Measurements from ENCODE around the gene RPL36.

The RPL36 gene

GRCh38 chr19:5690125-5690954, at the start of gene RPL36:
Gene RPL36 (plus strand): TSS chr19:5690295. CDS start chr19:5690508, 213 bp downstream.
- FAIRE-seq: peak; percentile 53

DNA sequence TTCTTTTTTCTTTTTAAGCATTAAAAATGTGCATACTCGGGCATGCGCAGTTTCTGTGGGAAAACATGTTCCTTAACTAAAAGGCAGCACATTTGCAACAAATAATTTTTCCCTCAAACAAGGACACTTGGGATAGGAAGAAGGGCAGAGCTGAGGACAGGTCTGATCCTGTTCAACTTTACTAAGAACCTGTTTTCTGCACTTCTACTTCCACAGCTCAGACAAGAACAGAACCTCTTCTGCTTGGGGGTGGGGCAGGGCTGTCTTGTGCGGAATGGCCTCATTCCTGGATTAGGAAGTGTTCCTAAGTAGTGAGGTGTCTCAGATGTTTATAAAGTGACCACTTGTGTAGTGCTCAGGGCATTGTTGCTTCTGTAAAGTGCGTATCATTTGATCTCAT, 48.9 kb upstream of the RPL36 start:
- no peak for FAIRE-seq

DNA sequence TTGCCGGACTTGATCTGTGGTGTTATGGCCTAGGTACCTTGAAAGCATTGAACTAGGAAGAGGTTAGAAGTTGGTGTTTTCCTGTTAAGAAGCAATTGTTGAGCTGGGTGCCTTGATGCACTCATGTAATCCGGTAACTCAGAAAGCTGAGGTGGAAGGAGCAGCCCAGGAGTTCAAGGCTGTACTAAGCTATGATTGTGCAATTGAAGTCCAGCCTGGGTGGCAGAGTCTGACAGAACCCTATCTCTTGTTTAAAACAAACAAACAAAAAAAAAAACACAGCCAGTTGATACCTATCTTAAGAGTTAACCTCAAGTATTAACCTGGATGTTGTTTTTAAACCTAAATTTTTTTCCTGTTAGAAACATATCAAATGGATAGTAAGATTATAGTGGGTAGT, 47.9 kb upstream of the RPL36 start:
- no peak for FAIRE-seq

- FAIRE-seq: no peak
These were observed 47.0 kb upstream of the RPL36 start for GRCh38 chr19:5643060-5643459.

- FAIRE-seq: no peak
These were observed 46.1 kb upstream of the RPL36 start for GRCh38 chr19:5644037-5644436.

DNA sequence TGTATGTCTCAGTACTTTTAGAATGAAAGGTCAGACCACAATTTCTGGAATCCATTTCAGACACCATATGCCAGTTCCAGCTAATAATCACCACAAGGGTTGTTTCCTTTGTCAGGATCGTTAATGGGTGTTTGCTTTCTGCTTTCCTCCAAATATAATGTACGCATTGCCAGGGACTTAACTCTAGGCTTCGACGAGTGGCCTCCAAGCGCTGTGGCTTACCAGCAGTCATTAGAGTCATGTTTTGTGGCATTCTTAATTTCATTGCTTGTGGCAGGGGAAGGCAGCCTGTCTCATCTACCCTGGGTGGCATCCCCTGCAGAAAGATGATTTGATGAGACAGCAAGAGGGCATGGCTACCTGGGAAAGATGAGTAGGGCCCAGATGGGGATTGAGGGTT, 44.7 kb upstream of the RPL36 start:
- no peak for FAIRE-seq

DNA sequence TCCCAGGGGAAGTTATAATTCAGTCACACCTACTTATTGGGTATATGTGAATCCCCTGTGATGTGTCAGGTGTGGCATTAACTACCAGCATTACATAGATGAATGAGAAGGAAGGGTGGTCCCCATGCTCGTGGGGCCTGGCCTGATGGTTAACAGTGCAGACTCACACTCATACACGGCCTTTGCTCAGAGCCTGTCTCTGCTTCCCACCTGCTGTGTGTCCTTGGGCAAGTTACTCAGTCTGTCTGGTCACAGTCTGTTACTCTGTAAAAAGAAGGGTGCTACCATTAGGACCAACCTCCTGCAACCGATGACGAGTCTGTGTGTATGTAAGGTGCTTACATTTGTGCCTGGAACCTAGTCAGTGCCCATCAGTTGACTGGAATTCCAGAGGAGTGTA, 43.4 kb upstream of the RPL36 start:
- FAIRE-seq: no peak

DNA sequence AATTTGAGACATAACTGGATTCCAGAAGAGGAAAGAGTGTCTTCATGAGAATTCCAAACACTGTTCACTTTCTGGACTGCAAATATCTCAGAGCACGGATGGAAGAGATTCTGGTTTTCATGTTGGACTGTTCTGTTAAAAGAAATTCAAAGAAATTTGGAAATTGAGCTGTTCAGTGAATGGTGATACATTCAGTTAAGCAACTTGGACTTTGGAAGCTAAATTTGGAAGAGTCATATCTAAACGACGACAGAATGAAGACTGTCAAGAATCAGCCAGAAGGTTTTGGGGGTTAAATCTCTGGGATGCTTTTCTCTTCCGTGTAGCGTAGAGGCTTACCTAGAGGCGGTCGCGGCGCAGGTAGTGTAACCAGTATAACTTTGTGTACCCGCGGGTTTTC, 41.6 kb upstream of the RPL36 start:
- FAIRE-seq: no peak

DNA sequence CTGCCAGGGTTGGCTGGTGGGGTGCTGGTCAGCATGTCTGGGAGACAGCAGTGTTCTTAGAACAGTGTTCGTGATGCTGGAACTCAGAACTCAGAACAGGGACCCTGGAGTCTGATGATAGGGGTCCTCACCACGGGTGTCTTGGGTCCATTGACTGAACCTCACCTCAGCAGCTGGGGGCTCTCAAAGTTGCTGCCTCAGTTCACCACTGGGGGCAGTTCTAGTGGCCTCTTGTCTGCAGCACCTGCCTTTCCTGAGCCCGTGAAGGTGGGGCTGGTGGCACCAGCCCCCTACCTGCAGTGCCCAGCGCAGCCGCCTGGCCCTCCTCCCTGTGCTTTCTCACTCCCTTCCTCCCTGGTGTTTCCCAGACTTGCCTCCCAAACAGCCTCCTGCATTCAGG, 38.7 kb upstream of the RPL36 start:
- no peak for FAIRE-seq

DNA sequence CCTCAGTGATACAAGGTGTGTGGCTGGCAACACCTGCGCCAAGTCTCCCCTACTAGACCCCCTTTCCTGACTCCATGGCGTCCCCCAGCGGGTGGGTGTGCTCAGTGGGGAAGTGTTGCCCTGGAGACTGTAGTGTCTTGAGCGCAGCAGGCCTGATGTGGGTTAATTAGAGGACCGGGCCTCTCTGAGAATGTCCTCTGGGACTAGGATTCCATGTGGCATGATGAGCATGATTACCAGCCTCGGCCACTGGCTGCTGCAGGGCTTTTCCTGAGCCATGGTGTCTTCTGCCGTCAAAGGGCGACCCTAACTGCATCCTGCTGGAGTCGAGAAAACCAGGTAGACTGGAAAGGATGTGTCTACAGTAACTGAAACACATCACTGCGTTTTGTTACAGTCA, 37.8 kb upstream of the RPL36 start:
- FAIRE-seq: no peak

GRCh38 chr19:5654931-5655330, 35.2 kb upstream of the RPL36 start:
- FAIRE-seq: no peak

DNA sequence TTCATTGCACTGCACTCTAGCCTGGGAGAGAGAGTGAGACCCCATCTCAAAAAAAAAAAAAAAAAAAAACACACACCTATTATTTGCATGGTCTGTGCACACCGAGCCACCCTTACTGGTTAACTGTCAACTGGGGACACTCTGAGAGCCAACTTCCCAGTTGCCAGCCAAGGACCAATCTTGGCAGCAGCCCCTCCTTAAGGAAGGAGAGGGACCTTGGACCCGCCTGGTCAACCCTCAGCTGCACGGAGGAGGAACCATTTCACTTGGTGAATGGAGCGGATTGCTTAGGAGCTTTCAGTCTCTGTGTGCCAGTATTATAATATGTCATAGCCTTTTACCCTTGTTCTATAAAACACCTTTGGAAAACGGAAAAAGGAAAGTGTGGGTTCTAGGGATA, 34.7 kb upstream of the RPL36 start:
- no peak for FAIRE-seq

DNA sequence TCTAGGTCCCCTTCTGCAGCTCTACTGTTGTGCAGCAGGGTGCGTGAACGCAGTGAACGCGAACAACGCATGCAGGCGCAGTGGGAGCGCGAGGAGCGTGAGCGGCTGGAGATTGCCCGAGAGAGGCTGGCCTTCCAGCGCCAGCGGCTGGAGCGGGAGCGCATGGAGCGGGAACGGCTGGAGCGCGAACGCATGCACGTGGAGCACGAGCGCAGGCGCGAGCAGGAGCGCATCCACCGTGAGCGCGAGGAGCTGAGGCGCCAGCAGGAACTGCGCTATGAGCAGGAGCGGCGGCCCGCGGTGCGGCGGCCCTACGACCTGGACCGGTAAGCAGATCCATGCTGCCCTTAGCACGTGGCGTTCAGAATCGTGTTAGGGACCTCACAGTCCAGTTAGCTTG, 28.6 kb upstream of the RPL36 start:
- no peak for FAIRE-seq

DNA sequence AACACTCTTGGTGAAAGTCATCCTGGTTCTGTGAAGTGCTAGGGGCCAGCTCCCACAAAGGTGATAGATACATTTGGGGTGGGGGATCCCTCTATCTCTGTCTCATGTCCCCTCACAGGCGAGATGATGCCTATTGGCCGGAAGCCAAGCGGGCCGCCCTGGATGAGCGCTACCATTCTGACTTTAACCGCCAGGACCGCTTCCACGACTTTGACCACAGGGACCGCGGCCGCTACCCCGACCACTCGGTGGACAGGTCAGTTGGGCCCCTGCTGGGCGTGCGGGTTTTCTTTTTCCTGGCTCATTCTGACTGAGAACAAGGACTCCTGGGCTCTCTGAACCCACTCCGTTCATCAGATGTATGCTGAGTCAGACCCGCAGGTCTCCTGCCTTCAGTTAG, 26.2 kb upstream of the RPL36 start:
- FAIRE-seq: no peak

DNA sequence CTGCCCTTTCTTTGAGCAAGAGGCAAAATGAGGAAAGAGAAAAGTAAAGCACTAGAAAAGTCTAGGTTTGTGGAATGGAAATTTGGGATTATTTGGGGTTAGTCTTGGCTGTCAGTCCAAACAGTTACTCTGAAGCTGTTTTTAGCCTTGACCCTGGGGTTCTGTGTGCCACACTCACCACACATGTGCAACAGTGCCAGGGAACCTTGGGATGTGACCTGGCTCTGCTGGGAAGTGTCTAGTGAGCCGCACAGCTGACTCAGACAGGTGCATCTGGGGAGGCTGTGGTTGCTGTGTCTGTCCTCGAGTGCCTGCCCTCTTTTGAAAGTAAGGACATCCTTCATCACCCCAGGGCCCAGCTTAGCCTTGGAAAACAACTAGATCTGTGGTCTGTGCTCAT, 25.6 kb upstream of the RPL36 start:
- FAIRE-seq: no peak

- FAIRE-seq: no peak
These were observed 24.1 kb upstream of the RPL36 start for GRCh38 chr19:5665781-5666513.

- FAIRE-seq: no peak
These were observed 23.0 kb upstream of the RPL36 start for GRCh38 chr19:5666921-5667610.

DNA sequence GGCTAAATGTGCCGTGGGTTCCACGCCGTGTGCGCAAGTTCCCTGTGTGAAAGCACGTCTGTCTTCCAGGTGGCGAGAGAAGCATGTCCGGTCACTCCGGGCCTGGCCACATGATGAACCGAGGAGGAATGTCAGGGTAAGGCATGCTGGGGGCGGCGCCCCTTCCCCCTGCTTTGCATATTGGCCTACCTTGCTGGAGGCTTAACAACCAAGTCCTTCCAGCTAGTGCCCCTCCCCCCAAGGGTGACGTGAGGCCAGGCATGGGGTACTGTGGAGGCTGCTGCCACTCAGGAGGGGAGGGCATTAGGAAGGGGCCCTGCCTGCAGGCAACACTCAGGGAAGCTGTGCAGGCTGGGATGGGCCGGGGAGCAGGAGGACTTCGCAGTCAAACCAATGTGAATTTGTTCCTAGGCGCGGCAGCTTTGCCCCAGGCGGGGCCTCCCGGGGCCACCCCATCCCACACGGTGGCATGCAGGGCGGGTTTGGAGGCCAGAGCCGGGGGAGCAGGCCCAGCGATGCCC, 22.3 kb upstream of the RPL36 start:
- FAIRE-seq: no peak

- no peak for FAIRE-seq
These were observed 20.9 kb upstream of the RPL36 start for GRCh38 chr19:5669212-5669611.

- FAIRE-seq: no peak
These were observed 18.5 kb upstream of the RPL36 start for GRCh38 chr19:5671600-5671999.

DNA sequence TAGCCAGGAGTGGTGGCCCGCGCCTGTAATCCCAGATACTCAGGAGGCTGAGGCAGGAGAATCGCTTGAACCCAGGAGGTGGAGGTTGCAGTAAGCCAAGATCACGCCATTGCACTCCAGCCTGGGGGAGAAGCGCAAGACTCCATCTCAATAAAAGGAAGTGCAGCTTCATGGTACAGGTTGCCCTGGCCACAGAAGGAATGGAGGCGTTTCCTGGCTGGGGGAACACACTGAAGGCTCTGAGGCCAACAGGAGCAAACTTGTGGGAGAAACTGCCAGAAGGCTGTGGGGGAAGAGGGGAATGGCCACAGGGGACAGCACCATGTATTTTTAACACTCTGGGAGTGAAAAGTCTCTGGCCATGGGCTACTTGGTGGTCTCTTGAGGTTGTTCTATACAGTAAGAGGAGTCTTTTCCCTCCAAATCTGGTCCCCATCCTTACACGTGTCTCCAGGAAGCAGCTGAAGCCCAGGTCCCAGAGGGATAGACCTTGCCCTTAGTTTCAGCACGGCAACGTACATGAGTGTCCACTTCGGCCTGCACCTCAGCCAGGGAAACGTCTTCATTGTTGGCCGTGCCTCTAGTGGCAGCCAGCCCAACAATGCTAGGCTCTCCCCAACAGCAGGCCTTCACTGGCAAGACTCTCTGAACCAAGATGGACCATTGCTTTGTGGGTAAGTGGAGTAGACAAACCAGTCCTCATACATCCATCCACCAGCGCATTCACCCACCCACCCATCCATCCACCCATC, 17.2 kb upstream of the RPL36 start:
- FAIRE-seq: no peak

- no peak for FAIRE-seq
These were observed 16.3 kb upstream of the RPL36 start for GRCh38 chr19:5673752-5674151.

DNA sequence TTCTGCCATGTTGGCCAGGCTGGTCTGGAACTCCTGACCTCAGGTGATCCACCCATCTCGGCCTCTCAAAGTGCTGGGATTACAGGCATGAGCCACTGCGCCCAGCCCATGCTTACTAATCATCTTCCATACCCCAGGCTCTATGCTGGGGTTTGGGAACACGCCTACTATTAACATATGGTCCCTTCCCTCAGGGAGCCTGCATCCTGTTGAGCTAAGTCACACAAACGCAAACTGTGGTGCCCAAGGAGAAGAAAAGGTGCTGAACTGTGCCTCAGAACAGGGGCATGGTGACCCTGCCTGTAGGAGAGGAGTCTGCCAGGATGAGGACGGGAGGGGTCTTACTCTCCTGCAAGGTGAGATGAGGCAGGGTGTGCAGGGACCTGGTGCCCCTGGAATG, 15.4 kb upstream of the RPL36 start:
- no peak for FAIRE-seq

All from A204.1 (cell line).